Measurements from ENCODE around the gene ZNF2.

- TF ChIP-seq POLR2A (IDR thresholded peaks at IDR 0.05; ENCODE audit: low read length) (no peak), GATA1 (IDR thresholded peaks at IDR 0.05; ENCODE audit: low read depth, low read length) (no peak)
Measured at GRCh38 chr2:95215018-95215612, 49.5 kb downstream of the ZNF2 start.

All from erythroblast (primary cell).